HepG2 (cell line): ENCODE results near the gene BMF. TPM values are rescaled to one million over a fixed set of nuclear protein-coding genes. Genes with fewer than 3 reads are reported as not detected.

ENCODE experiments used
- ATAC-seq: fragments of 200-7000 bp; cut with Tn5 transposase; 3 replicates; pipeline ENCODE4 v1.9.1; 2020; ENCODE audit warnings: mild to moderate bottlenecking, moderate library complexity
- BruUV-seq: library from RNA; stranded (reverse); fragments of 400-500 nt; replicated peaks from 2 replicates; lab custom pipeline; 2021; lab: Mats Ljungman, UMichigan
- CTCF ChIA-PET: fragments of 300-600 bp; formaldehyde crosslinking; extraction: SDS; loops from one replicate; lab custom pipeline; 2021; ENCODE audit warnings: low total read pairs, inconsistent platforms, low intra/inter-chr PET ratio; lab: Yijun Ruan, JAX
- POLR2A ChIA-PET: fragments of 350-600 bp; sonication (Branson Sonifier 250); formaldehyde crosslinking; loops from one replicate; lab custom pipeline; 2020; ENCODE audit warnings: antibody characterized with exemption, inconsistent platforms; lab: Yijun Ruan, JAX
- DNase-seq: peaks from one replicate; pipeline ENCODE4 v3.0.0-alpha.2; 2015; ENCODE audit warnings: low spot score
- FAIRE-seq: peaks from 3 replicates; lab custom pipeline; 2011; peaks lifted over from hg19 to GRCh38; lab: Jason Lieb, UNC
- H2AFZ ChIP-seq: one replicate; pipeline ENCODE4 v1.6.1; 2011; ENCODE audit warnings: low read length, inconsistent platforms
- H3K27ac ChIP-seq: fragments of 300-600 bp; 3 replicates; pipeline ENCODE4 v1.8.0; 2011; ENCODE audit warnings: mixed run types, mild to moderate bottlenecking, mixed read lengths, low read length, inconsistent platforms; ENCODE audit not compliant: insufficient read depth; ENCODE audit errors: extremely low read length
- H3K27me3 ChIP-seq, 2 experiments: fragments of 200-600 bp in 1 of 2; 2 replicates in 1 of 2; 3 replicates in 1 of 2; pipeline versions ENCODE4 v1.6.0 to v1.8.0; 2011; ENCODE audit warnings: low read length in 2 of 2, mild to moderate bottlenecking in 2 of 2, moderate library complexity in 2 of 2, inconsistent platforms in 1 of 2; ENCODE audit not compliant: insufficient read depth in 2 of 2, control insufficient read depth in 1 of 2
- H3K36me3 ChIP-seq, 2 experiments: fragments of 200-600 bp in 1 of 2; replicated peaks in 1 of 2; 2 replicates in 1 of 2; 3 replicates in 1 of 2; pipeline versions ENCODE4 v1.5.1 to v1.8.0; 2011; ENCODE audit warnings: low read length in 2 of 2, inconsistent platforms in 1 of 2; ENCODE audit not compliant: insufficient read depth in 2 of 2, control insufficient read depth in 1 of 2
- H3K4me1 ChIP-seq: 2 replicates; pipeline ENCODE4 v1.5.1; 2012; ENCODE audit warnings: low read length, inconsistent platforms; ENCODE audit not compliant: insufficient read depth
- H3K4me2 ChIP-seq: 2 replicates; pipeline ENCODE4 v1.6.0; 2011; ENCODE audit warnings: low read depth, low read length, inconsistent platforms
- H3K4me3 ChIP-seq, 3 experiments: fragments of 200-600 bp in 1 of 3; sonication (generic), shearing (Covaris generic) in 1 of 3; replicated peaks in 1 of 3; 2 replicates each; pipeline ENCODE4 v1.5.1; 2011 to 2016; ENCODE audit warnings: low read length in 3 of 3, inconsistent platforms in 2 of 3, low read depth in 2 of 3, mild to moderate bottlenecking in 2 of 3, control low read depth in 1 of 3, mixed read lengths in 1 of 3; ENCODE audit not compliant: insufficient read depth in 1 of 3
- H3K79me2 ChIP-seq: one replicate; pipeline ENCODE4 v1.6.1; 2011; ENCODE audit warnings: low read length, inconsistent platforms; ENCODE audit not compliant: insufficient read depth
- H3K9ac ChIP-seq: 2 replicates; pipeline ENCODE4 v1.6.0; 2011; ENCODE audit warnings: mild to moderate bottlenecking, low read depth, low read length, inconsistent platforms; ENCODE audit not compliant: insufficient read depth
- H3K9me3 ChIP-seq: 2 replicates; pipeline ENCODE4 v1.5.1; 2012; ENCODE audit warnings: mild to moderate bottlenecking, low read length
- H4K20me1 ChIP-seq: 2 replicates; pipeline ENCODE4 v1.6.0; 2011; ENCODE audit warnings: inconsistent platforms, mild to moderate bottlenecking, low read length, moderate library complexity; ENCODE audit not compliant: insufficient read depth
- ADNP ChIP-seq: sonication (generic); formaldehyde crosslinking; IDR thresholded peaks from 2 replicates; pipeline ENCODE4 v1.4.0; 2020; ENCODE audit warnings: missing genetic modification reagents
- CEBPB ChIP-seq: IDR thresholded peaks from 2 replicates; pipeline ENCODE4 v1.6.1; 2011; ENCODE audit warnings: low read depth, low read length, improper control_type of control experiment, borderline replicate concordance
- ETV5 ChIP-seq: IDR thresholded peaks from 2 replicates; pipeline ENCODE4 v1.6.1; 2018; ENCODE audit warnings: missing biosample characterization, missing genetic modification reagents, inconsistent platforms, borderline replicate concordance
- FOXA3 ChIP-seq: IDR thresholded peaks from 2 replicates; pipeline ENCODE4 v1.6.1; 2016; ENCODE audit warnings: missing genetic modification reagents, missing compliant biosample characterization
- IRX3 ChIP-seq: sonication (generic); formaldehyde crosslinking; IDR thresholded peaks from 2 replicates; pipeline ENCODE4 v1.8.1; 2023; ENCODE audit warnings: mild to moderate bottlenecking, low read depth, missing genetic modification reagents, borderline replicate concordance
- JDP2 ChIP-seq: sonication (generic); formaldehyde crosslinking; IDR thresholded peaks from 2 replicates; pipeline ENCODE4 v1.8.1; 2022; ENCODE audit warnings: missing genetic modification reagents, borderline replicate concordance
- PTBP1 ChIP-seq: fragments of 200-400 bp; formaldehyde crosslinking; IDR thresholded peaks from 2 replicates; pipeline ENCODE4 v1.6.1; 2018; ENCODE audit warnings: low read length, low read depth; ENCODE audit not compliant: poor library complexity, severe bottlenecking
- RAD21 ChIP-seq: fragments of 450-650 bp; formaldehyde crosslinking; IDR thresholded peaks from 2 replicates; pipeline ENCODE4 v1.5.0; 2020; ENCODE audit warnings: mild to moderate bottlenecking
- RAD51 ChIP-seq: fragments of 450-650 bp; IDR thresholded peaks from 2 replicates; pipeline ENCODE4 v1.6.1; 2016; ENCODE audit warnings: borderline replicate concordance
- SMARCE1 ChIP-seq: fragments of 450-650 bp; IDR thresholded peaks from 2 replicates; pipeline ENCODE4 v1.6.1; 2017; ENCODE audit warnings: borderline replicate concordance
- SRF ChIP-seq: IDR thresholded peaks from 2 replicates; pipeline ENCODE4 v1.6.1; 2011; ENCODE audit warnings: mild to moderate bottlenecking, low read depth, low read length, moderate library complexity
- SRSF9 ChIP-seq: fragments of 200-400 bp; formaldehyde crosslinking; IDR thresholded peaks from 2 replicates; pipeline ENCODE4 v1.6.1; 2018; ENCODE audit warnings: borderline replicate concordance, mild to moderate bottlenecking, low read depth, low read length; ENCODE audit not compliant: insufficient read depth, poor library complexity, severe bottlenecking
- TCF7 ChIP-seq: sonication (generic); IDR thresholded peaks from 2 replicates; pipeline ENCODE4 v1.6.1; 2016; ENCODE audit warnings: antibody characterized with exemption, low read depth
- YEATS2 ChIP-seq: sonication (generic); formaldehyde crosslinking; IDR thresholded peaks from 2 replicates; pipeline ENCODE4 v1.4.0; 2020; ENCODE audit warnings: missing genetic modification reagents, borderline replicate concordance
- ZBTB10 ChIP-seq: sonication (generic); formaldehyde crosslinking; IDR thresholded peaks from 2 replicates; pipeline ENCODE4 v1.4.0; 2020; ENCODE audit warnings: missing genetic modification reagents, borderline replicate concordance
- ZBTB21 ChIP-seq: sonication (generic); formaldehyde crosslinking; IDR thresholded peaks from 2 replicates; pipeline ENCODE4 v1.4.0; 2020; ENCODE audit warnings: missing genetic modification reagents
- ZBTB33 ChIP-seq: sonication (generic); formaldehyde crosslinking; IDR thresholded peaks from 2 replicates; pipeline ENCODE4 v1.4.0; 2020; ENCODE audit warnings: missing genetic modification reagents
- ZNF20 ChIP-seq: sonication (generic); formaldehyde crosslinking; IDR thresholded peaks from 2 replicates; pipeline ENCODE4 v1.4.0; 2020; ENCODE audit warnings: mild to moderate bottlenecking, moderate library complexity, missing genetic modification reagents
- ZNF224 ChIP-seq: sonication (generic); formaldehyde crosslinking; IDR thresholded peaks from 2 replicates; pipeline ENCODE4 v1.5.0; 2020; ENCODE audit warnings: mild to moderate bottlenecking, missing genetic modification reagents
- ZNF292 ChIP-seq: sonication (generic); formaldehyde crosslinking; IDR thresholded peaks from 2 replicates; pipeline ENCODE4 v1.8.1; 2022; ENCODE audit warnings: mild to moderate bottlenecking, low read depth, missing genetic modification reagents, borderline replicate concordance
- ZNF567 ChIP-seq: sonication (generic); formaldehyde crosslinking; IDR thresholded peaks from 2 replicates; pipeline ENCODE4 v1.8.1; 2023; ENCODE audit warnings: mild to moderate bottlenecking, missing genetic modification reagents, borderline replicate concordance
- ZNF619 ChIP-seq: sonication (generic); formaldehyde crosslinking; IDR thresholded peaks from 2 replicates; pipeline ENCODE4 v1.4.0; 2020; ENCODE audit warnings: mild to moderate bottlenecking, missing genetic modification reagents
- WGBS: methylation state at CpG from one replicate; pipeline ENCODE4 v1.1.6; 2017; ENCODE audit warnings: low lambda C conversion rate; 5-methylcytosine and 5-hydroxymethylcytosine counted together
- in situ Hi-C: cut with HindIII; loops from 2 replicates; pipeline ENCODE4 v1.10.0; 2017; ENCODE audit warnings: low pct_unique_long_range_greater_than_20kb; ENCODE audit not compliant: extremely low pct_ligation_motif_present
- intact Hi-C: fragments of 100-400 bp; cut with micrococcal nuclease; formaldehyde crosslinking; loops from one replicate; pipeline ENCODE4 v1.10.0; 2022; ENCODE audit not compliant: unreplicated experiment
- polyA plus RNA-seq, 8 experiments: library from polyadenylated mRNA; depleted of rRNA in 3 of 8; stranded (reverse) in 7 of 8; unstranded in 1 of 8; fragments of >200 nt; fragmentation: Illumina TruSeq in 4 of 8; extraction: Trizol in 4 of 8; gene quantifications; 2 replicates each; pipeline versions ENCODE4 v1.2.1 to v1.2.3, GENCODE V29; 2011 to 2016; ENCODE audit warnings: low read depth in 4 of 8, missing spikeins in 1 of 8, mixed read lengths in 1 of 8; ENCODE audit not compliant: insufficient read depth in 1 of 8
- total RNA-seq, 5 experiments: library from RNA; depleted of rRNA; stranded (reverse); fragments of >200 nt; fragmentation: Illumina TruSeq; extraction: Trizol; gene quantifications; 2 replicates each; pipeline ENCODE4 v1.2.3, GENCODE V29; 2016; ENCODE audit warnings: low read depth in 1 of 5

BMF gene
- total and polyA plus RNA-seq, 2 of the 13 experiments (the other 11 are each of a cell fraction or from before 2014, with no cell fraction given): 8.7 to 15.9 TPM

- H3K79me2 ChIP-seq: no peaks in the 10 kb centered on the region
- H3K4me2 ChIP-seq: no peak overlapping the region
- H2AFZ ChIP-seq: no peak overlapping the region
- no peaks in the 10 kb centered on the region for H4K20me1 ChIP-seq
- H3K9ac ChIP-seq: no peak overlapping the region
- DNase-seq (no peak), ATAC-seq (no peak), FAIRE-seq (no peak)
- H3K36me3 ChIP-seq: no peaks in the 10 kb centered on the region
- peaks cover 41% of the 10 kb centered on the region for H3K4me1 ChIP-seq
- CTCF ChIA-PET: no interaction called here
- POLR2A ChIA-PET: interaction anchor here (1.4 kb wide), 1 partner anchor 13 kb away, joined by 4 read pairs; no protein-coding TSS in a partner anchor
- H3K9me3 ChIP-seq: no peaks in the 10 kb centered on the region
- 87% methylated on average over 7 of the region's 8 CpGs for WGBS
- no peak overlapping the region for H3K27ac ChIP-seq
- BruUV-seq: no TSS peak
- no peaks in the 10 kb centered on the region for H3K27me3 ChIP-seq
- H3K4me3 ChIP-seq: no peak overlapping the region
- intact Hi-C loops: no loop called here
- in situ Hi-C loops: no loop called here
- TF ChIP-seq ZBTB10 (no peak), IRX3 (CRISPR knock-in tag) (no peak), ETV5 (peak; percentile 7; the same call in 1 of the 2 replicates), PTBP1 (no peak), FOXA3 (CRISPR knock-in tag) (0 out of 2 replicates have a peak, but pooled peaks have one; percentile 26), SRSF9 (no peak), ZNF224 (no peak), CEBPB (no peak), ZNF20 (no peak), YEATS2 (CRISPR knock-in tag) (no peak), ZBTB33 (CRISPR knock-in tag) (0 out of 2 replicates have a peak, but pooled peaks have one; percentile 23), ZNF567 (CRISPR knock-in tag) (no peak), ZNF292 (CRISPR knock-in tag) (no peak), ZBTB21 (CRISPR knock-in tag) (no peak), SRF (no peak), TCF7 (no peak), ADNP (CRISPR knock-in tag) (no peak), RAD21 (no peak), RAD51 (no peak), ZNF619 (CRISPR knock-in tag) (no peak), SMARCE1 (no peak), JDP2 (CRISPR knock-in tag) (no peak)
Measured at GRCh38 chr15:40064231-40064894, 44.3 kb downstream of the BMF start.
